HepG2 (cell line): ENCODE results near the gene HOXC10. TPM values are rescaled to one million over a fixed set of nuclear protein-coding genes. Genes with fewer than 3 reads are reported as not detected.

ENCODE experiments used
- EED ChIP-seq: sonication (generic); formaldehyde crosslinking; IDR thresholded peaks from 2 replicates; pipeline ENCODE4 v1.5.0; 2020; ENCODE audit warnings: mild to moderate bottlenecking, missing genetic modification reagents
- TAF1 ChIP-seq: sonication (generic); formaldehyde crosslinking; IDR thresholded peaks from 2 replicates; pipeline ENCODE4 v1.4.0; 2020; ENCODE audit warnings: missing genetic modification reagents
- ZBTB38 ChIP-seq: sonication (generic); formaldehyde crosslinking; IDR thresholded peaks from 2 replicates; pipeline ENCODE4 v1.5.1; 2020; ENCODE audit warnings: mild to moderate bottlenecking, missing genetic modification reagents
- ZFY ChIP-seq: sonication (generic); formaldehyde crosslinking; IDR thresholded peaks from 2 replicates; pipeline ENCODE4 v1.4.0; 2020; ENCODE audit warnings: missing genetic modification reagents
- ZNF292 ChIP-seq: sonication (generic); formaldehyde crosslinking; IDR thresholded peaks from 2 replicates; pipeline ENCODE4 v1.8.1; 2022; ENCODE audit warnings: mild to moderate bottlenecking, low read depth, missing genetic modification reagents, borderline replicate concordance
- ZNF468 ChIP-seq: sonication (generic); formaldehyde crosslinking; IDR thresholded peaks from 2 replicates; pipeline ENCODE4 v1.8.0; 2022; ENCODE audit warnings: mild to moderate bottlenecking, moderate library complexity, missing genetic modification reagents
- ZNF510 ChIP-seq: sonication (generic); formaldehyde crosslinking; IDR thresholded peaks from 2 replicates; pipeline ENCODE4 v1.4.0; 2020; ENCODE audit warnings: low read depth, mild to moderate bottlenecking, missing genetic modification reagents
- ZNF563 ChIP-seq: sonication (generic); formaldehyde crosslinking; IDR thresholded peaks from 2 replicates; pipeline ENCODE4 v1.8.0; 2022; ENCODE audit warnings: mild to moderate bottlenecking, moderate library complexity, missing genetic modification reagents
- ZNF709 ChIP-seq: sonication (generic); formaldehyde crosslinking; IDR thresholded peaks from 2 replicates; pipeline ENCODE4 v1.5.0; 2020; ENCODE audit warnings: mild to moderate bottlenecking, missing genetic modification reagents
- ZNF891 ChIP-seq: sonication (generic); formaldehyde crosslinking; IDR thresholded peaks from 2 replicates; pipeline ENCODE4 v1.5.0; 2020; ENCODE audit warnings: mild to moderate bottlenecking, missing genetic modification reagents
- polyA plus RNA-seq, 8 experiments: library from polyadenylated mRNA; depleted of rRNA in 3 of 8; stranded (reverse) in 7 of 8; unstranded in 1 of 8; fragments of >200 nt; fragmentation: Illumina TruSeq in 4 of 8; extraction: Trizol in 4 of 8; gene quantifications; 2 replicates each; pipeline versions ENCODE4 v1.2.1 to v1.2.3, GENCODE V29; 2011 to 2016; ENCODE audit warnings: low read depth in 4 of 8, missing spikeins in 1 of 8, mixed read lengths in 1 of 8; ENCODE audit not compliant: insufficient read depth in 1 of 8
- total RNA-seq, 5 experiments: library from RNA; depleted of rRNA; stranded (reverse); fragments of >200 nt; fragmentation: Illumina TruSeq; extraction: Trizol; gene quantifications; 2 replicates each; pipeline ENCODE4 v1.2.3, GENCODE V29; 2016; ENCODE audit warnings: low read depth in 1 of 5
- TF ChIP-seq, protein P1 (sequence below): sonication (generic); formaldehyde crosslinking; IDR thresholded peaks from 2 replicates; pipeline ENCODE4 v1.8.1; 2023; ENCODE audit warnings: mild to moderate bottlenecking, missing genetic modification reagents
- TF ChIP-seq, protein P2 (sequence below): sonication (generic); formaldehyde crosslinking; IDR thresholded peaks from 2 replicates; pipeline ENCODE4 v1.4.0; 2020; ENCODE audit warnings: mild to moderate bottlenecking, missing genetic modification reagents
- TF ChIP-seq, protein P3 (sequence below), 2 experiments: sonication (generic) in 1 of 2; formaldehyde crosslinking in 1 of 2; IDR thresholded peaks; 2 replicates each; pipeline versions ENCODE4 v1.4.0 to v1.6.1; 2016 to 2020; ENCODE audit warnings: borderline replicate concordance in 1 of 2, low read depth in 1 of 2, mild to moderate bottlenecking in 1 of 2, missing genetic modification reagents in 1 of 2
- TF ChIP-seq, protein P4 (sequence below): sonication (generic); formaldehyde crosslinking; IDR thresholded peaks from 2 replicates; pipeline ENCODE4 v1.8.1; 2023; ENCODE audit warnings: mild to moderate bottlenecking, moderate library complexity, missing genetic modification reagents
- TF ChIP-seq, protein P5 (sequence below): sonication (generic); formaldehyde crosslinking; IDR thresholded peaks from 2 replicates; pipeline ENCODE4 v1.4.0; 2020; ENCODE audit warnings: missing genetic modification reagents

The HOXC10 gene
- total and polyA plus RNA-seq, 2 of the 13 experiments (the other 11 are each of a cell fraction or from before 2014, with no cell fraction given) = not detected

DNA sequence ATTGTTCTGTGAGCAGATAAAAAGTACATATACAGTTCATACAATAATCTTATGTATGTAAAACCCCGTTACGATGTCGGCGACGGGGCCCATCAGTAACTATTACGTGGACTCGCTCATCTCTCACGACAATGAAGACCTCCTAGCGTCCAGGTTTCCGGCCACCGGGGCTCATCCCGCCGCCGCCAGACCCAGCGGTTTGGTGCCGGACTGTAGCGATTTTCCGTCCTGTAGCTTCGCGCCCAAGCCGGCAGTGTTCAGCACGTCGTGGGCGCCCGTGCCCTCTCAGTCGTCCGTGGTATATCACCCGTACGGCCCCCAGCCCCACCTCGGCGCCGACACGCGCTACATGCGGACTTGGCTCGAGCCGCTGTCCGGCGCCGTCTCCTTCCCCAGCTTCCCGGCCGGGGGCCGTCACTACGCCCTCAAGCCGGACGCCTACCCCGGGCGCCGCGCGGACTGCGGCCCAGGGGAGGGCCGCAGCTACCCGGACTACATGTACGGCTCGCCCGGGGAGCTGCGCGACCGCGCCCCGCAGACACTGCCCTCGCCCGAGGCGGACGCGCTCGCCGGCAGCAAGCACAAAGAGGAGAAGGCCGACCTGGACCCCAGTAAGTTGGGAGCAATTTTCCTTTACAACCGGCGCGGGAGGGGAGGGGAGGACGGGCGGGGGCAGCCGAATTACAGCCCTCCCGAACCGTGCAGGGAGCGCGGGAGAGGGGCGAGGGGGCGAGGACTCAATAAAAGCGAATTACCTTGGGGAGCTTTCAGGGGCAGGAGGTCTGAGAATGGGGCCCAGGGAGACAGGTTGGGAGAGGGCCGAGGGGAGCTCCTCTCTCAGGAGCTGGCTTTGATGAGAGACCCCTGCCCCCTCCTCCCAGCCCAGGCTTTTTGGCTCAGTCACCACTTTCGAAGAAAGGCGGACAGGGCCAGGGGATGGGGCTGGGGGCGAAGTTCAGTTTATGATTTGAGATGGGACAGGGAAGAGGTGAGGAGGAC is 15.5 kb downstream of the HOXC10 start, which contains the start of gene HOXC9 (continued):
- TF ChIP-seq, protein P1, sequence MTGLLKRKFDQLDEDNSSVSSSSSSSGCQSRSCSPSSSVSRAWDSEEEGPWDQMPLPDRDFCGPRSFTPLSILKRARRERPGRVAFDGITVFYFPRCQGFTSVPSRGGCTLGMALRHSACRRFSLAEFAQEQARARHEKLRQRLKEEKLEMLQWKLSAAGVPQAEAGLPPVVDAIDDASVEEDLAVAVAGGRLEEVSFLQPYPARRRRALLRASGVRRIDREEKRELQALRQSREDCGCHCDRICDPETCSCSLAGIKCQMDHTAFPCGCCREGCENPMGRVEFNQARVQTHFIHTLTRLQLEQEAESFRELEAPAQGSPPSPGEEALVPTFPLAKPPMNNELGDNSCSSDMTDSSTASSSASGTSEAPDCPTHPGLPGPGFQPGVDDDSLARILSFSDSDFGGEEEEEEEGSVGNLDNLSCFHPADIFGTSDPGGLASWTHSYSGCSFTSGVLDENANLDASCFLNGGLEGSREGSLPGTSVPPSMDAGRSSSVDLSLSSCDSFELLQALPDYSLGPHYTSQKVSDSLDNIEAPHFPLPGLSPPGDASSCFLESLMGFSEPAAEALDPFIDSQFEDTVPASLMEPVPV (CRISPR knock-in tag) = peak; percentile 64; the same call in 1 of the 2 replicates
- TF ChIP-seq ZNF510 (CRISPR knock-in tag) (no peak), ZNF292 (CRISPR knock-in tag) (no peak), ZNF563 (CRISPR knock-in tag) (peak; percentile 79; the same call in 1 of the 2 replicates), ZNF891 (CRISPR knock-in tag) (no peak), ZNF709 (CRISPR knock-in tag) (no peak; the same call in 1 of the 2 replicates), EED (CRISPR knock-in tag) (0 out of 2 replicates have a peak, but pooled peaks have one; percentile 27), ZBTB38 (peak; percentile 65; the same call in 1 of the 2 replicates), TAF1 (CRISPR knock-in tag) (peak; percentile 32; the same call in 1 of the 2 replicates), ZFY (CRISPR knock-in tag) (peak; percentile 57), ZNF468 (peak; percentile 72; the same call in 1 of the 2 replicates)
- TF ChIP-seq, protein P2, sequence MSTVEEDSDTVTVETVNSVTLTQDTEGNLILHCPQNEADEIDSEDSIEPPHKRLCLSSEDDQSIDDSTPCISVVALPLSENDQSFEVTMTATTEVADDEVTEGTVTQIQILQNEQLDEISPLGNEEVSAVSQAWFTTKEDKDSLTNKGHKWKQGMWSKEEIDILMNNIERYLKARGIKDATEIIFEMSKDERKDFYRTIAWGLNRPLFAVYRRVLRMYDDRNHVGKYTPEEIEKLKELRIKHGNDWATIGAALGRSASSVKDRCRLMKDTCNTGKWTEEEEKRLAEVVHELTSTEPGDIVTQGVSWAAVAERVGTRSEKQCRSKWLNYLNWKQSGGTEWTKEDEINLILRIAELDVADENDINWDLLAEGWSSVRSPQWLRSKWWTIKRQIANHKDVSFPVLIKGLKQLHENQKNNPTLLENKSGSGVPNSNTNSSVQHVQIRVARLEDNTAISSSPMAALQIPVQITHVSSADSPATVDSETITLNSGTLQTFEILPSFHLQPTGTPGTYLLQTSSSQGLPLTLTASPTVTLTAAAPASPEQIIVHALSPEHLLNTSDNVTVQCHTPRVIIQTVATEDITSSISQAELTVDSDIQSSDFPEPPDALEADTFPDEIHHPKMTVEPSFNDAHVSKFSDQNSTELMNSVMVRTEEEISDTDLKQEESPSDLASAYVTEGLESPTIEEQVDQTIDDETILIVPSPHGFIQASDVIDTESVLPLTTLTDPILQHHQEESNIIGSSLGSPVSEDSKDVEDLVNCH = no peak
- TF ChIP-seq, protein P3, sequence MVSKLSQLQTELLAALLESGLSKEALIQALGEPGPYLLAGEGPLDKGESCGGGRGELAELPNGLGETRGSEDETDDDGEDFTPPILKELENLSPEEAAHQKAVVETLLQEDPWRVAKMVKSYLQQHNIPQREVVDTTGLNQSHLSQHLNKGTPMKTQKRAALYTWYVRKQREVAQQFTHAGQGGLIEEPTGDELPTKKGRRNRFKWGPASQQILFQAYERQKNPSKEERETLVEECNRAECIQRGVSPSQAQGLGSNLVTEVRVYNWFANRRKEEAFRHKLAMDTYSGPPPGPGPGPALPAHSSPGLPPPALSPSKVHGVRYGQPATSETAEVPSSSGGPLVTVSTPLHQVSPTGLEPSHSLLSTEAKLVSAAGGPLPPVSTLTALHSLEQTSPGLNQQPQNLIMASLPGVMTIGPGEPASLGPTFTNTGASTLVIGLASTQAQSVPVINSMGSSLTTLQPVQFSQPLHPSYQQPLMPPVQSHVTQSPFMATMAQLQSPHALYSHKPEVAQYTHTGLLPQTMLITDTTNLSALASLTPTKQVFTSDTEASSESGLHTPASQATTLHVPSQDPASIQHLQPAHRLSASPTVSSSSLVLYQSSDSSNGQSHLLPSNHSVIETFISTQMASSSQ (IDR thresholded peaks at IDR 0.05; ENCODE audit: low read depth) = no peak
- TF ChIP-seq, protein P3 (CRISPR knock-in tag; IDR thresholded peaks at IDR 0.05; ENCODE audit: borderline replicate concordance) = no peak
- TF ChIP-seq, protein P4, sequence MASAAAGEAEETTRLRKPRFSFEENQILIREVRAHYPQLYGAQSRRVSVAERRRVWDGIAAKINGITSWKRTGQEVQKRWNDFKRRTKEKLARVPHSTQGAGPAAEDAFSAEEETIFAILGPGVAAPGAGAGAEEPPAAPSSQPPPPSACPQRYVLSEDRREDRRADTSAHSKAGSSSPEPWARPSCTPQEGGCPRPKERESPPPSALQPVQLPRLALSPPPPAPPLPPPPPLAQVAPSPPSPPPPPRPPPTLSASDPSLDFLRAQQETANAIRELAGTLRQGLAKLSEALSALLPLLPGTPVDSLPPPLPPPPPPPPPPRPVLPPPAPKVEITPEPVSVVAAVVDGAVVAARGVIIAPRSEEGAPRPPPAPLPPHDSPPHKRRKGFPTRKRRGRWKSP (CRISPR knock-in tag) = 0 out of 2 replicates have a peak, but pooled peaks have one; percentile 34
- TF ChIP-seq, protein P5, sequence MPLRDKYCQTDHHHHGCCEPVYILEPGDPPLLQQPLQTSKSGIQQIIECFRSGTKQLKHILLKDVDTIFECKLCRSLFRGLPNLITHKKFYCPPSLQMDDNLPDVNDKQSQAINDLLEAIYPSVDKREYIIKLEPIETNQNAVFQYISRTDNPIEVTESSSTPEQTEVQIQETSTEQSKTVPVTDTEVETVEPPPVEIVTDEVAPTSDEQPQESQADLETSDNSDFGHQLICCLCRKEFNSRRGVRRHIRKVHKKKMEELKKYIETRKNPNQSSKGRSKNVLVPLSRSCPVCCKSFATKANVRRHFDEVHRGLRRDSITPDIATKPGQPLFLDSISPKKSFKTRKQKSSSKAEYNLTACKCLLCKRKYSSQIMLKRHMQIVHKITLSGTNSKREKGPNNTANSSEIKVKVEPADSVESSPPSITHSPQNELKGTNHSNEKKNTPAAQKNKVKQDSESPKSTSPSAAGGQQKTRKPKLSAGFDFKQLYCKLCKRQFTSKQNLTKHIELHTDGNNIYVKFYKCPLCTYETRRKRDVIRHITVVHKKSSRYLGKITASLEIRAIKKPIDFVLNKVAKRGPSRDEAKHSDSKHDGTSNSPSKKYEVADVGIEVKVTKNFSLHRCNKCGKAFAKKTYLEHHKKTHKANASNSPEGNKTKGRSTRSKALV = peak; percentile 48
